WI38 (cell line): ENCODE data around the gene UBE2F.

Source experiments
- H3K4me3 ChIP-seq: 2 replicates; pipeline ENCODE4 v1.5.1; 2011; ENCODE audit warnings: low read depth, mild to moderate bottlenecking, control low read depth, low read length
- TF ChIP-seq, protein P1 (sequence below): IDR thresholded peaks from 2 replicates; pipeline ENCODE4 v1.5.1; 2012; ENCODE audit warnings: low read depth, mild to moderate bottlenecking, control low read depth, low read length

Gene UBE2F

GRCh38 chr2:237971661-237972060 lies 4.8 kb downstream of the UBE2F start:
- TF ChIP-seq, protein P1, sequence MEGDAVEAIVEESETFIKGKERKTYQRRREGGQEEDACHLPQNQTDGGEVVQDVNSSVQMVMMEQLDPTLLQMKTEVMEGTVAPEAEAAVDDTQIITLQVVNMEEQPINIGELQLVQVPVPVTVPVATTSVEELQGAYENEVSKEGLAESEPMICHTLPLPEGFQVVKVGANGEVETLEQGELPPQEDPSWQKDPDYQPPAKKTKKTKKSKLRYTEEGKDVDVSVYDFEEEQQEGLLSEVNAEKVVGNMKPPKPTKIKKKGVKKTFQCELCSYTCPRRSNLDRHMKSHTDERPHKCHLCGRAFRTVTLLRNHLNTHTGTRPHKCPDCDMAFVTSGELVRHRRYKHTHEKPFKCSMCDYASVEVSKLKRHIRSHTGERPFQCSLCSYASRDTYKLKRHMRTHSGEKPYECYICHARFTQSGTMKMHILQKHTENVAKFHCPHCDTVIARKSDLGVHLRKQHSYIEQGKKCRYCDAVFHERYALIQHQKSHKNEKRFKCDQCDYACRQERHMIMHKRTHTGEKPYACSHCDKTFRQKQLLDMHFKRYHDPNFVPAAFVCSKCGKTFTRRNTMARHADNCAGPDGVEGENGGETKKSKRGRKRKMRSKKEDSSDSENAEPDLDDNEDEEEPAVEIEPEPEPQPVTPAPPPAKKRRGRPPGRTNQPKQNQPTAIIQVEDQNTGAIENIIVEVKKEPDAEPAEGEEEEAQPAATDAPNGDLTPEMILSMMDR: no peak
- no peak overlapping the region for H3K4me3 ChIP-seq

DNA sequence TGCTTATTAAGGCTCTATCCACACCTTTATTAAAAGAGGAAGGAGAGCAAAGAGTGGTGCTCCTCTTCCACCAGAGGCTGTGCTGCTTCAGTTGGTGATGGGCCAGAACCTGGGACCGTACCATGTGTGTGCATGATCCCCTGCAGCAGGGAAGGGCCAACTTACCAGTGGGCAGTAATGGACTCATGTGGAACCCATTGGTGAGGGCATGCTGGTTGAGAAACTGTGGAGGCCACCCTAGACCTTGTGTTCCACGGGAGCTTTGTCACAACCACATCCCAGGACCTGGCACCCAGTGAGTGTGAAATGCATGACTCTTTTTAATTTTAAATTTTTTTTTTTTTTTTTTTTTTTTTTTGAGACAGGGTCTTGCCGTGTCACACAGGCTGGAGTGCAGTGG lies 5.4 kb downstream of the UBE2F start:
- H3K4me3 ChIP-seq: no peak overlapping the region
- TF ChIP-seq, protein P1: no peak

DNA sequence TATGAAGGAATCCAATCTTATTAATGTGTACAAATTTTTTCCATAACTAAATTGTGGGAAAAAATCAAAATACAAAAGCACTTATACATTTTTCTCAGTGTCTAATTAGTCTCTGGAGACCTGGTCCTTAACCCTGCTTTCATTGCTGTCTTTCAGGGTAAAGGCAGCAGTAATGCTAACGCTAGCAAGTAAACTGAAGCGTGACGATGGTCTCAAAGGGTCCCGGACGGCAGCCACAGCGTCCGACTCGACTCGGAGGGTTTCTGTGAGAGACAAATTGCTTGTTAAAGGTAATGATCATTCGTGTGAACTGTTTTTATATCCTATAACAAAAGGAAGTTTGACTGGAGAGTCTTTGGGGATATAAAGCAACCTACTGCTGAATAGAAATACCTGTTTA lies 6.1 kb downstream of the UBE2F start:
- H3K4me3 ChIP-seq: no peak overlapping the region
- TF ChIP-seq, protein P1: no peak

GRCh38 chr2:237977380-237977779 lies 10.6 kb downstream of the UBE2F start:
- TF ChIP-seq, protein P1: no peak
- H3K4me3 ChIP-seq: no peak overlapping the region

DNA sequence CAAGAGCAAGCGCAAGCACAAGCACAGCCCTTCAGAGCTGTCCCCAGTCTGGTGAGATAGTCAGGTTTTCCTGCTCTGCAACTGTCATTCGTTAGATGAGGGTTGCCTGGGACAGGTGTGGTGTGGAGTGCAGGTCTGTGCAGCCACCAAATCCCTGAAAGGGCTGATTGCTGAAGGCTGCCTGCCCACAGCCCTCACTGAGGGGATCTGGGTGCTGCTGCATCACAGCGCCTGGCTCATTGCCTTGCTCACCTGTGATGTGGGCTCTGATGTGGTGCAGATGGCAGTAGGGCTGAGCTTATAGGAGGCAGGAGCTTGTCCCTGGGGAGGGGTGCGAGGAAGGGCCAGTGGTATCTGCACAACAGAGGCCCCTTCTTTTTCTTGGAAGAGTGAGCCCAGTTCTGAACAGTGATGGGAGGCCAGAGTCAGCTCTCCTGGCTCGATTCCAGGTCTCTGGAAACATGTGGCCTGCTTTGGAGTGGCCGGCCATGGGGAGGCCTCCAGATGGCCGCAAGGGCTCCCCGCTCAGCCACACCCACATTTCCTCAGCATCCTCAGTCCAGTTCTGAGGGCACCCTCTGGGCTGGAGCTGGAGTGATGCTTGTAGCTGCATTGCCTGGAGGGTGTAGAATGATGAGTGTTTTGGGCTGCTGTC lies 11.4 kb downstream of the UBE2F start:
- no peak overlapping the region for H3K4me3 ChIP-seq
- TF ChIP-seq, protein P1: no peak

GRCh38 chr2:237979331-237979730 lies 12.5 kb downstream of the UBE2F start:
- TF ChIP-seq, protein P1: no peak
- no peak overlapping the region for H3K4me3 ChIP-seq

- TF ChIP-seq, protein P1: no peak
- no peak overlapping the region for H3K4me3 ChIP-seq
These were observed 13.3 kb downstream of the UBE2F start for GRCh38 chr2:237980087-237980486.
